GM21526 (cell line): Measurements from ENCODE around the gene PPP1R18.
"Not testable (repeated sequence)": the region's sequence is repeated elsewhere in the genome, so short reads cannot be mapped to it uniquely, and the experiment has no call there.

Source experiments
- ATAC-seq: cut with Tn5 transposase; IDR thresholded peaks from one replicate; pipeline ENCODE4 v1.9.1; 2021; ENCODE audit warnings: moderate library complexity; ENCODE audit not compliant: unreplicated experiment, low FRiP score

The PPP1R18 gene

GRCh38 chr6:30670760-30671527 is 15.5 kb downstream of the PPP1R18 start:
- ATAC-seq, result no peak

- ATAC-seq, result not testable (repeated sequence)
These were observed 20.1 kb downstream of the PPP1R18 start for GRCh38 chr6:30666300-30666699.

GRCh38 chr6:30664994-30665767 is 21.3 kb downstream of the PPP1R18 start:
- ATAC-seq, result no peak

- not testable (repeated sequence) for ATAC-seq
These were observed 28.5 kb downstream of the PPP1R18 start for GRCh38 chr6:30657922-30658321.

GRCh38 chr6:30657454-30657853 is 29.0 kb downstream of the PPP1R18 start:
- ATAC-seq, result no peak

- no peak for ATAC-seq
These were observed 29.9 kb downstream of the PPP1R18 start for GRCh38 chr6:30656513-30656912.

- no peak for ATAC-seq
These were observed 30.7 kb downstream of the PPP1R18 start for GRCh38 chr6:30655743-30656094.

- ATAC-seq, result no peak
These were observed 31.4 kb downstream of the PPP1R18 start for GRCh38 chr6:30654798-30655742.

GRCh38 chr6:30651143-30651542 is 35.3 kb downstream of the PPP1R18 start:
- ATAC-seq, result no peak

- peak; percentile 56 for ATAC-seq
These were observed 39.0 kb downstream of the PPP1R18 start for GRCh38 chr6:30647242-30648116.

- peak; percentile 31 for ATAC-seq
These were observed 39.8 kb downstream of the PPP1R18 start, which contains the start of gene C6orf136 for GRCh38 chr6:30646450-30647241. C6orf136 (plus strand) TSS chr6:30647133; CDS start chr6:30647232, 99 bp downstream.

- no peak for ATAC-seq
These were observed 40.5 kb downstream of the PPP1R18 start for GRCh38 chr6:30645989-30646388.

- no peak for ATAC-seq
These were observed 41.7 kb downstream of the PPP1R18 start for GRCh38 chr6:30644769-30645168.

GRCh38 chr6:30643656-30644055 is 42.8 kb downstream of the PPP1R18 start:
- no peak for ATAC-seq

- no peak for ATAC-seq
These were observed 45.4 kb downstream of the PPP1R18 start for GRCh38 chr6:30641048-30641447.

- no peak for ATAC-seq
These were observed 46.0 kb downstream of the PPP1R18 start for GRCh38 chr6:30640481-30640880.

- no peak for ATAC-seq
These were observed 50.6 kb downstream of the PPP1R18 start for GRCh38 chr6:30635834-30636233.

GRCh38 chr6:30626484-30627366 is 59.7 kb downstream of the PPP1R18 start, which contains the start of gene ATAT1:
ATAT1 (plus strand) TSS chr6:30626874.
- ATAC-seq, result peak; percentile 61
